ENCODE results near the gene SBK2.
"Not testable (repeated sequence)": the region's sequence is repeated elsewhere in the genome, so short reads cannot be mapped to it uniquely, and the experiment has no call there.

Gene SBK2

DNA sequence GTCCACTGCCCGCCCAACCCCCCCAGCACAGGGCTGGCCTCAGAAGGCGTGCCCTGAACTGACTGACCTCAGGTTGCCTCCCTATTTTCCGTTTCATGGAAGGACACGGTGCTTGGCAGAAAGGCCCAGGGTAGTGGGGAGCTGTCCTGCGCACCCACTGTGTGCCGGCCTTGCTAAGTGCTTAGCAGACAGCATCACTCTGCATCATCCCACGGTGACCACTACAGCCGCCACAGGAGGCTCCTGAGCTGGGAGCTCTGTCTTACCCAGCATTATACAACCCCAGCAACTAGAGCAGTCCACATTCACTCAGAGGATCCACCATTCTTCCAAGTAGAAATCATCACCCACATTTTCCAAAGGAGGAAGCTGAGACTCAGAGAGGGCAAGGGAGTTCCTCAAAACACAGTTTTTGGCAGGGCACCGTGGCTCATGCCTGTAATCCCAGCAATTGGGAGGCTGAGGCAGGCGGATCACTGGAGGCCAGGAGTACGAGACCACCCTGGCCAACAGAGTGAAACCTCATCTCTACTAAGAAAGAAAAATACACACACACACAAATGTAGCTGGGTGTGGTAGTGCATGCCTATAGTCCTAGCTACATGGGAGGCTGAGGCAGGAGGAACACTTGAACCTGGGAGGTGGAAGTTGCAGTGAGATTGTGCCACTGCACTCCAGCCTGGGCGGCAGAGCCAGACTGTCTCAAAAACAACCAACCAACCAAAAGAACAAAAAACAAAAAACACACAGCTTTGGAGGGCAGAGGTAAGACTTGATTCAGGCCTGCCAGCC lies 1.6 kb downstream of the SBK2 start:
- no peak for DNase-seq

DNA sequence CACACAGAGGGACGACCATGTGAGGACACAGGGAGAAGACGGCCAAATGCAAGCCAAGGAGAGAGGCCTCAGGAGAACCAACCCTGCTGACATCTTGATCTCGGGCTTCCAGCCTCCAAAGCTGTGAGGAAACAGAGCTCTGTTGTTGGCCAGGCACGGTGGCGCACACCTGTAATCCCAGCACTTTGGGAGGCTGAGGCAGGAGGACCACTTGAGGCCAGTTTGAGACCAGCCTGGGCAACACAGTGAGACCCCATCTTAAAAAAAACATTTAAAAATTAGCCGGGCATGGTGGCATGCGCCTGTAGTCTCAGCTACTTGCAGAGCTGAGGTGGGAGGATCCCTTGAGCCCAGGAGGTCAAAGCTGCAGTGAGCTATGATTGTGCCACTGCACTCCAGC lies 2.7 kb downstream of the SBK2 start:
- not testable (repeated sequence) for DNase-seq

DNA sequence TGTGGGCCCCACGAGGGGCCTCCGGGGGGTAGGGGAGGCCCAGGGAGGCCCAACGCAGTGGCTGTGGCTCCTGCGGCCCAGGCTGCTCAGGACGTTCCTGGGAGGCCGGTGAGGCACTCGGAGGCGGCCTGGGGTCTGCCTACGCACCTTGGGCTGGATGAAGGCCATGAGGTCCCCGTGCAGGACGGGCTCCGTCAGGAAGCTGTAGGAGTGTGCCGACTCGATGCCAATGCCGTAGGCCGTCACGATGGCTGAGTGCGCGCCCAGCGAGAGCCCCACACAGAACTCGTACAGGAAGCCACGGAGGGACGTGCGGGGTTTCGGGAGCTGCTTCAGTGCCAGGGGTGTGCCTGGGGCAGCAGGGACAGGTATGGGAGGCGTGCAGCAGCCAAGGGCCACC lies 5.9 kb downstream of the SBK2 start:
- DNase-seq = no peak

GRCh38 chr19:55529636-55530234 lies 7.2 kb downstream of the SBK2 start:
- no peak for DNase-seq

DNA sequence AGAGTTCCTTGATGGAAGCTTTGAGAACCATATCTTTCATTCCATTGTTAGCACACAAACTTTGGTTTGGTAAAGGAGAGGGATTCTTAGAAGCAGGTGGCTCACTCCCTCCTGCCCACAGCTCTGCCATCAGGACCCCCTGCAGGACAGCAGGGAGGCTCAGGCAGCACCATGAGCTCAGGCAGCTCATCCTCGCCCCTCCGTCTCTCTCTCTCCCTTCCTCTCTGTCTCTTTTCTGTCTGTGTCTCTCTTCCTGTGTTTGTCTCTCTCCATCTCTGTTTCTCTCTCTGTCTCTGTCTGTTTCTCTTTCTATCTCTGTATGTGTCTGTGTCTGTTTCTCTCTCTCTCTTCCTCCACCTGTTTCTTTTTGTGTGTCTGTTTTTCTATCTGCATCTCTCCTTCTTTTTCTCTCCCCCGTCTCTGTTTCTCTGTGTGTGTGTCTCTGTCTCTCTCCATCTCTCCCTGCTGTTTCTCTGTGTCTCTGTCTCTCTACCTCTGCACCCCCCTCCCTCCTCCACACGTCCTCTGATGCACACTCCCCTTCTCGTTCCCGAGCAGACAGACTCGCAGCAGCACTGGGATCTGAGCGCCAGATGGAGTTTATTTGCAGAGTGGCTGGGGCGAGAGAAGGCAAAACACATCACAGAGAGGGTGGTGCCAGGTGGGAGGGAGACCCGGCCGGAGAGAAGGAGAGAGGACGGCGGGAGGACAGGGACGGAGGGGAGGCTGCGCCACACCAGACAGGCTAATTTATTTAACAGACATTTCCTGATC lies 8.7 kb downstream of the SBK2 start:
- no peak for DNase-seq

- no peak for DNase-seq
These were observed 9.5 kb downstream of the SBK2 start for GRCh38 chr19:55527197-55528029.

GRCh38 chr19:55526216-55527196 lies 10.4 kb downstream of the SBK2 start:
- DNase-seq = no peak

GRCh38 chr19:55525289-55526101 lies 11.4 kb downstream of the SBK2 start:
- no peak for DNase-seq

DNA sequence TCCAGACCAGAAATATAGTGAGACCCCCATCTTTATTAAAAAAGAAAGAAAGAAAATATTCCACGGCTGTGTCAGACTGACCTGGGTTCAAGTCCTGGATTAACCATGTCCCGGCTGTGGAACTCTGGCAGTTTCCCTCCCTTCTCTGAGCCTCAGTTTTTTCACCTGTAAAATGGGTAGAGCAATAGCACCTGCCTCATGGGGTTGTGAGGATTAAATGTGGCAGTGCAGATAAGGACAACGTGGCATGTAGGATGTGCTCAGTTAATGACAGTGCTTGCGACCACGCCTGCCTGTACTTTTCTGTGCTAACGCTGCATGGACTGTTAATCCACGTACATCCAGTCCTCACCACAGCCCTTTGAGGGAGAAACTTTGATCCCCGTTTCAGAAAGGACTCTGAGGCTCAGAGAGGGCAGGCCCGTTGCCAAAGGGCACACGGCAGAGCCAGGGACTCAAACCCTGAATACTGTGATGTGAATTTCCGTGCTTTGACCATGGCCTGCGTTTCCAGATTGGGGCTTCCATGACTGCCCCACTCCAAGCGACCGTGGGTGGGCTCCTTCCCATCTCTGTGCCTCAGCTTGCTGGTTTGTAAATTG lies 16.1 kb downstream of the SBK2 start:
- no peak for DNase-seq

GRCh38 chr19:55519451-55520311 lies 17.3 kb downstream of the SBK2 start:
- no peak for DNase-seq

- DNase-seq = peak; percentile 89
These were observed 19.9 kb downstream of the SBK2 start for GRCh38 chr19:55516878-55517620.

GRCh38 chr19:55508120-55508519 lies 28.8 kb downstream of the SBK2 start:
- no peak for DNase-seq

DNA sequence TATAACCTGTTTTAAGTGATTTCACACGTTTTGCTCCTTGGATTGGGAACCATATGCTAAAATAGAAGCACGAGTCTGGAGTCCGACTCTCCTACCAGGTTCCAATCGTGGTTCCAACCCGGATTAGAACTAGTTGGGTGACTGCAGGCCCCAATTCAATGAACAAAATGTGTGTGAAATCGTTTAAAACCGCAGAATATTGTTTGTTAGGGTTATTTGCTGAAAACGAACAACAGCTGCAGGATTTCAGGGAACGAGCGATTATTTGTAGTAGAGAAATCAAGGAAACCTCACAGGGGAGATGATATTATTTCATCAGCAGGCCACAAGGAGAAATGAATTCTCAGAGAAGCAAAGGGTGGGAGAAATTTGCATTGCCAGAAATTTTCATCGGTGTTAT lies 32.0 kb downstream of the SBK2 start:
- DNase-seq = no peak

DNA sequence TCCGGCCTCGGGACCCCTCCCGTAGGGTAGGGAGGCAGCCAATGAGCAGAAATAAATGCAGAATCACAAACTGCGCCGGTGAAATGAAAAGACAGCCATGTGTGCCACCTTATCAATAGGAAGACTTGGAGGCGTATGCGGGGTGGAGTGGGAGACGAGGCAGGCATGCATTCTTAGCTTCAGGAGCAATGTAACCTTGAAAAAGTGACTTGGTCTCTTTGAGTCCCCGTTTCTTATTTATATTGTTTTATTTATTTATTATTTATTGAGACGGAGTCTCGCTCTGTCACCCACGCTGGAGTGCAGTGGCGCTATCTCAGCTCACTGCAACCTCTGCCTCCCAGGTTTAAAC lies 32.7 kb downstream of the SBK2 start:
- no peak for DNase-seq

- DNase-seq = peak; percentile 94
These were observed 33.3 kb downstream of the SBK2 start for GRCh38 chr19:55503502-55504251.

DNA sequence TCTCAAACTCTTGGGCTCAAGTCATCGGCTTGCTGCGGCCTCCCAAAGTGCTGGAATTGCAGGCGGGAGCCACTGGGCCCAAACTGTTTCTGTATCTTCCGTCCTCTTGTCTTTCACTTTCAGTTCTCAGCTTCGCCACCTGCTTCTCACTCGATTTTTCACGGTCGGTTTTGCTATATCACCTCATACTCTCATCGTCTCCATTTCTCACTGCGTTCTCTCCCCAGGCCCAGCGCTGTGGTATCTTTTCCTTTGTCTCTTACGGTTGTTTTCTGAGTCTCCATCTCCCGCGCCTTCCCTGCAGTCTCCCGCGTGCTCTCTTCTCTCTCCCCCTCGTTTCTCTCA lies 33.8 kb downstream of the SBK2 start:
- DNase-seq = no peak

DNA sequence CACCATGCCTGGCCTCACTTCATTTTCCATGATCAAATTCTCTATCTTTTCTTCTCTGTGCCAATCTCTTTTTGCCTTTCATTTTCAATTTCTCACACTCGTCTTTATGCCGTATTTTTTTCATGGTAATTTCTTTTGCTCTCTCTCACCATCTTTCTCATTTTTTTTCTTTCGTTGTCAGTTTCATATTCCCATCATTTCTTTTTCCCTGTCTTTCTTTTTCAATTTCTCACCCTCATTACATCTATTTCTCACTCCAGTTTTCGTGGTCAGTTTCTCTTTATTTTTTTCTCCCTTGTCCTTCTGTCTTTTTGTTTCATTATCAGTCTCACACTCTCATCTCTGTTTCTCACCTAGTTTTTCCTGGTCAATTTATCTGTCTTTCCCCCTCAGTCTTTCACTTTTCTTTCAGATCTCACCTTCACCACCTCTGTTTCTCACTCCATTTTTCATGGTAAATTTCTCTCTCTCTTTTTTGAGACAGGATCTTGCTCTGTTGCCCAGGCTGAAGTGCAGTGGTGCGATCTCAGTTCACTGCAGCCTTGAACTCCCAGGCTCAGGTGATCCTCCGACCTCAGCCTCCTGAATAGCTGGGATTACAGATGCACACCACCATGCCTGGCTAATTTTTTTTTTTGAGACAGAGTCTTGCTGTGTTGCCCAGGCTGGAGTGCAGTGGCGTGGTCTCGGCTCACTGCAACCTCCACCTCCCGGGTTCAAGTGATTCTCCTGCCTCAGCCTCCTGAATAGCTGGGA lies 34.6 kb downstream of the SBK2 start:
- no peak for DNase-seq

Data from stimulated activated CD4-positive, alpha-beta T cell treated with anti-CD3 and anti-CD28 coated beads, Interleukin-4, amount 100 ng/mL, for 1 hour (primary cell).